Upper lobe of left lung (tissue), 4 donors: ENCODE measurements around the gene NR2F6.

Experiments used
- CTCF ChIP-seq, 6 experiments: fragments of 450-650 bp in 4 of 6; fragments of 200-600 bp in 2 of 6; sonication (generic) in 2 of 6; IDR thresholded peaks; one replicate each; pipeline ENCODE4 v1.5.1; 2016 to 2019; ENCODE audit warnings: antibody characterized with exemption in 6 of 6
- EP300 ChIP-seq, 4 donors: sonication (generic); formaldehyde crosslinking; IDR thresholded peaks; one replicate each; pipeline ENCODE4 v1.5.1; 2017; ENCODE audit warnings: antibody characterized with exemption in 4 of 4, control low read depth in 2 of 4
- POLR2A ChIP-seq, 4 donors: fragments of 450-650 bp; IDR thresholded peaks; one replicate each; pipeline ENCODE4 v1.5.1; 2016 to 2017; ENCODE audit warnings: antibody characterized with exemption in 4 of 4, mild to moderate bottlenecking in 2 of 4
- POLR2AphosphoS5 ChIP-seq, 2 donors: sonication (generic); formaldehyde crosslinking; IDR thresholded peaks; one replicate each; pipeline ENCODE4 v1.5.1; 2017; ENCODE audit warnings: antibody characterized with exemption in 2 of 2

- TF ChIP-seq CTCF (IDR thresholded peaks at IDR 0.05) (peak; percentile 86 to 94 (median 90)), POLR2AphosphoS5 (IDR thresholded peaks at IDR 0.05) (no peak), EP300 (IDR thresholded peaks at IDR 0.05) (no peak), POLR2A (IDR thresholded peaks at IDR 0.05) (no peak)
Observed at GRCh38 chr19:17260842-17261325, 15.2 kb upstream of the NR2F6 start.
